ENCODE measurements around the gene ZSCAN22.

ZSCAN22 gene

DNA sequence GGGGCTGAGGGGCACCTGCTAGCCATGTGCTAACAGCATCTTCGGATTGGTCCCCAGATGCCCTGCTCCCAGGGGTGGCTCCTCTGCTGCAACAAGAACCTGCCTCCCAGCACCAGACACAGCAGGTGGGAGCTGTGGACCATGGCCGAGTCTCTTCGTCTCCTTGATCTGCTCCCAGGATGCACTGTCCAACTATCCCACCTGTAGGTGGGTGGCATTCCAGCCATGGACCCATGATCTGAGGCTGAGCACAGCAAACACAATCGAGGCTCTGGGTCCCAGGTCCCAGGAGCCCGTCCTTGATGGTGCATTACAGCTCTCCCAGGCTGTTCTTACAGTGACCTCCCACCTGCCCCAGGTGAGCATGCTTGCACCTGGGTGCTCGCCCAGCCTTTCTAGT, 52.5 kb downstream of the ZSCAN22 start:
- no peak for DNase-seq

DNA sequence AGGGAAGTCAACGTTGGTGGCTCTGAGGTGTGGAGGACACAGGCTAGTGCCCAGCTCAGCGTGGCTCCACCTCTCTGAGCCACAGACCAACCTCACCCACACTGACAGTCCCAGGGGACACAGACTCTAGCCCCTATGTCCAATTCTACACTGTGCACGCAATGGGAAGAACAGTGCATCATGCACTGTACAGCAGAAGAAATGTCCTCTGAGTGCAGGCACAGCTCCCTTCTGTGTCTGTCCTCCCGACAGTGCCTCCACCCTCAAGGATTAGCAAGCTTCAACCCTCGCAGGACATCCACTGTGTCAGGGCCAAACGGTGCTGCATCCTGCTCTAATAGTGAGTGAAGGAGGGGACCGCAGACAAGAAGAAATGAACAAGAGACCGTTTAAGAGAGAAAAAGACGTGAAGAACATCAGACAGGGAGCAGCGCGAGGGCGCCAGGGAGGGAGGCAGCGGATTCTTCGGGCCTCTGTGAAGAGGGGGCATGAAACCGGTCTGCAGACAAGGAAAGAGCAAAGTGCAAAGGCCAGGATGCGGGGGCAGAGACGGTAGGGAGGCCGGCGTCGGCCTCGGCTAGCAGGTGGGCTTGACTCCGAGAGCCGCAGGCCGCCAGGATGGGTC, 53.4 kb downstream of the ZSCAN22 start:
- no peak for DNase-seq

DNA sequence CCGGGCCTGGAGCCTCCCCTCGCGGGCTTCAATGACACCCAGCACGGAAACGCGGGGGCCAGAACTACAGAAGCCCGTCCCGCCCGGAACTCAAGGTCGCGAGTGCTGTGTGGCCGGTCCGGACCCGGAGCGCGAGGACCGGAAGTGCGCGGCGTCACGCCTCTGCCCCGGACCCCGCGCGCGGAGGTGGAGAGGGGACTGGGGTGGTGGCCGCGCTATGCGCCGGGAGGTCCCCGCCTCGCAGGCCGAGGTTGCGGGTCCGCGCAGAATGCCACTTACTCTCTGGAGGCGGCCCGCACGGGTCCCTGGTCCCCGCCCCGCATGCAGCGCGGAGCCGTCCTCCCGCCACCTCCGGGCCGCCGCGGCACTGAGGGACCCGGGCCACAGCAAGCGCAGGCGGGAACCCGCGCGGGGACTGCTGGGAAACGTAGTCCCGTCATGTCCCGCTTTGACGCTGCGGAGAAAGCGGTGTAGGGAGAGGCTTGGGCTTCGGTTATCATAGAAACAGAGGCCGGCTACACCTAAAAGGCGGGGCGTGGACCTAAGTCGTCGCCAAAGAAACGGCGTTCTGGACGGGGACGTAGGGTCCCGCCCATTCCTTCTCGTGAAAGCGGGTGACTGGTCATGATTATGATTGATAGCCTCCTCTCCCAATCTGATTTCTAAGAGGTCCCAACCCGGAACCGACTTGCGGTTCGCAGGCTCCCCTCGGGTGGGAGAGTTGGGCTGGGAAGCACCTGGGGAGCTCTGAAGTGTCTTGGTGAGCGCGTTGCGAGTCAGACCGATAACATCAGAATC, 54.1 kb downstream of the ZSCAN22 start, which contains the start of gene ZNF837:
Gene ZNF837 (minus strand): TSS at position 369 of the 798 bp plus-strand sequence. CDS start 11,698 bp downstream, outside the sequence.
- peak; percentile 99 for DNase-seq

DNA sequence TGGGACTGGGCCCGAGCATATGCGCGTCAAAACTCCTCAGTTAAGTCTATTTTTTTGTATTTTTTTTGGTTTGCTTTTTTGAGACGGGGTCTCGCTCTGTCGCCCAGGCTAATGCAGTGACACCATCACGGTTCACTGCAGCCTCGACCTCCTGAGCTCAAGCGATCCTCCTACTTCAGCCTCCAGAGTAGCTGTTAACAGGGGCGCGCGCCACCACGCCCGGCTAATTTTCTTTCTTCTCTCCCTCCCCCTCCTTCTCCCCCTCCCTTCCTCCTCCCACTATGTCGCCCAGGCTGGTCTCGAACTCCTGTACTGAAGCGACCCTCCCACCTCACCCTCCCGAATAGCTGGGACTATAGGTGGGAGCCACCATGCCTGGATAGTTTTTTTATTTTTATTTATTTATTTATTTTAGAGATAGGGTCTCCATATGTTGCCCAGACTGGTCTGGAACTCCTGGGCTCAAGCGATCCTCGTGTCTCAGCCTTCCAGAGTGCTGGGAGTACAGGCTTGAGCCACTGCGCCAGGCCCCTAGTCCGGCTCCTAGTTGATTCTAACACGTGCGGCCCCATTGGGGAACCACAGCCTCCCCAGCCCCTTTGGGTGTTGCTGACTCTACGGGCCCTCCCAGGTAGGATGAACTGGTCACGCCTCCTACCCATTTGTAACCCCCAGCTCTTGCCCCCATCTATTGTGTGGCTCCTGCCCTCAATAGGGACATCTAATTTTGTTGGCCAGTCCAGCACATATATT, 54.8 kb downstream of the ZSCAN22 start:
- no peak for DNase-seq

DNA sequence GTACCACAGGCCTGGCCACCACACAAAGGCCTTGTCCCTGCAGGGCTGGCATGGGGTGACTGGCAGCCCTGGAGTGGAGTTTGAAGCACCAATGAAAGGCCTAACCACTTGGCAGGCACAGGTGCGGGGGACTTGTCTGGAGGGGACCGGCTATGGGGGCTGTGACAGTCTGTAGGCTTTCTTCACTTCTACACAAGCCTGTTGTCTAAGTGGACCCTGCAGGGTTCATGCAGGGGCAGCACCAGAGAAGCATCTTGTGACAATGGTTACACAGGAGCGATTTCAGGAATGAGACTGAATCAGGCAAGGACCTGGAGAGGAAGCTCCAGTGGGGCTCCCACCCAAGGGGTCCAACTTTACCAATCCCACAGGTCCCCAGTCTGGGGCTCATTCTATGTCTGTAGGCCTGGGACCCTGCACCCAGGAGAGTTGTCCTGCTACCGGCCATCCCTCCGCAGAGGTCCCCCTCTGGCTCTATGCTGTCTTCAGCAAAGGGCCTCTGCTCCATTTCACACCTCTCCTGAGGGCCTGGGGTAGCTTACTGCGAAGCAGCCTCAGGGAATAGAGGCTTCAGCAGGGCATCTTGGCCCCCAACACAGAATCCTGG, 56.3 kb downstream of the ZSCAN22 start:
- no peak for DNase-seq

DNA sequence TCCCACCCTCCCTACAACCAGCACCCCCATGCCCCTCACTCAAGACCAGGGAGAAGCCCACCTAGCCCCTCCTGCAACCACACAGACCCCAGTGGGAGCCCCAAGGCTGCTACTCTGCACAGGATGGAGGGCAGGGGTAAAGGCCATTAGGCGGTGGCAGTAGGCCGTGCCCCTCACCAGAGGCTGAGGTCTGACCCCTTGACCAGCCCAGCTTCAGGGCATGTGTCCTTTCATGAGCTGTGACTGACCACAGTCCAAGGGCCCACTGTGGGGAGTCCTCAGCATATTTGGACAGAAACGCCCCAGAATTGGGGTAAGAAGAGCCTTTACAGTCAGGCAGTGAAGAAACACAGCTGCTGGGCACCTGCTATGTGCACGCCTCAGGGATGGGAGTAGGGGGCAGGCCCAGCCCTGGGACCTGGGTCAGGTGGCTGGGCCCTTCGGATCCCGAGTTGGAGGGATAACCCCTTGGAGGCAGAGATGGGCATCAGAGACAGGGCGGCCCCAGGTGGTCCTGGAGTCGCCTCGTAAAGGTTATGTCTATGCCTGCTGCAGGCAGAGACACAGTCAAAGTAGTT, 58.6 kb downstream of the ZSCAN22 start:
- no peak for DNase-seq

DNA sequence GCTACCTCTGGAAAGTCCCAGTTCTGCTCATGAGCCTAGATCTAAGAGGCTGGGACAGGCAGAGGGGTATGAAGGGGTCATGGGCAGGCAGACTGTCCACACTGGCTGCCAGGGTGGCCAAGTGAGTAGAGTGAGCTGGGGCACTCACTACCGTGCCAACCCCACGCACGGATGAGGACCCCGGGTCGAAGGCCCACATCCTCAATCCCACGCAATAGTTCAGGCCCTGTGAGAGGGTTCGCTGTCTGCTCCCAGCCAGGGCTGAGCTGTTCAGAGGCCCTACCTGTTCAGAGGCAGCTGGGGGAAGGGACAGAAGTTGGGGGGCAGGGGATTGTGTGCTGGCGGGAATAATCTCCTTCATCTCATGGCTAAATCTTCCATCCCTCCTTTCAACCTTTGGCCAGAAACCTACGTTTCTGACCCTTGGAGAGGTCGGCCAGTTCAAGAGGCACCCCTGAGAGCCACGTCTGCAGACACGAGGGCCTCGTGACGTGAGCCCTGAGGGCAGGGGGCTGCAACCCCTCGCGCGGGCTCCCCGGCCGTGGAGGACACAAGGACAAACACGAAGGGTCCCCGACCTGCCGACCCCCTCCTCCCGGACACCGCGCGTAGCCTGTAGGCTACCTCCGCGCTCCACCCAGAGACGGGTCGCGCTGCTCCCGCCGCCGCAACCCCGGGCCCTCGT, 59.2 kb downstream of the ZSCAN22 start:
- peak; percentile 45 for DNase-seq

DNA sequence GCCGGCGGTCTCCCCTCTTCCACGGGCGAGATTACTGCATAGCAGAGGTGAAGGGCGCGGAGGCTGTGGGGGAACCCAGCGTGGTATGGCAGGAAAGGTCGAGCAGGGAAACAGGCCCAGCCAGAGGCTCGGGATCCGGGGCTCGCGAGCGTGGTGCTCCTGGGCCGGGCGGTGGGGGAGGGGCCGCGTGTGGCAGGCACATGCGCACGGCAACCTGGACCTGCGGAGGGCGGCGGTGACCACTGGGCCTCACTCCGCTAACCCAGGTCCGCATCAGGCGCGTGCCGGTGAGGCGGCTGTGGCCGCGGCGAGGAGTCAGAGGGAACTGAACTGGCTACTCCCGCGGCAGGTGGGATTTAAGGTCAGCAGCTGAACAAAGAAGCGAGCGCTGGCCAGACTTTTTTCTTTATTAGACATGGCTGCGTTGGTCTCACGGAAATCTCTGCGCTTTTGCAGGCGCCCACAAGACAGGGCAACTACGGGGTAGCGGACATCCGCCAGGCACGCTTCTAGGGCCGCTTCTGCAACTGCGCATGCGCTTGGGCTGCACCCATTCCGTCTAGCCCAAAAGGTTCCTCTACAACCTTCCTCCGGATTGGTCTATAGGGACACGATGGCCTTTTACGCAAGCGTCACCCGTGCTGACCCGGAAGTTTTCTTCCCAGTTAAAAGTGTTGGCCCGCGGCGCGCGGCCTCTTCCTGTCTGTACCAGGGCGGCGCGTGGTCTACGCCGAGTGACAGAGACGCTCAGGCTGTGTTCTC, 60.0 kb downstream of the ZSCAN22 start, which contains the start of gene RPS5:
Gene RPS5 (plus strand): TSS at position 694 of the 762 bp plus-strand sequence. CDS start 869 bp downstream, outside the sequence.
- peak; percentile 97 for DNase-seq

DNA sequence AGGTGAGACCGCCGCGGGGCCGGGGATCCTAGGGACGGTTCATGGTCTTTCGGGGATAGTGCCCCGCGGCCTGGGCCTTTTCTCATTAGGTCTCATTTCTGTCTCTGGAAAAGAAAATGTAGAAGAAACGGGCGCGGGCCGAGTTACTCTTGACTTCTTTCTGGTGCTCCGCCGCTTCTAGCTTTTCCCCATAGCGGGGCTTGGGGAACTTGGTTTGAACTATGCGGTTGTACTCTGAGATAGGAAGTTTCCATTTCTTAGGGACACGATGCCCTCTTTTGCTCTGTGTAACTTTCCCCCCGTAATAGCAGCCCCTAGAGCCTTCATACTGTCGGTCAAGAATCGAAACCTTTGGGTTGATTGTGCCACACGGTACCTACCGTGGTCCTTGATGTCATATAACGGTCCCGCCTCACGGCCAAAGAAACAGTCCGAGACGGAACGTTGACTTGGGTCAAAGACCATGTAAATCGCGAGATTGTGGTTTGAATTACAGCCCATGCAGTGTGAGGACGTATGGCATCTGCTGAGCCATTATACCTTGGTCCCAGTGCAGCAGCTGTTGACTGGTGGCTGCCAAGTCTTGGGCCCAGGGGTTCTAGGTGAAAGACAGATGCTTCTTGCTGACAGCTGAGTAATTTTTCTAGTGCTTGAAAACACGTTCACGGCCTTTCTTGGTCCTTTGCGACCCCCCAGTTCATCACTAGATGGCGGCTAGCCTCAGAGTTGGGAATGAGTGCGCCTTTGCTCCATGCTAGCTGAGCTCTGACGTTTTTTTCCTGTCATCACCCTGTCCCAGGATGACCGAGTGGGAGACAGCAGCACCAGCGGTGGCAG, 60.8 kb downstream of the ZSCAN22 start:
- DNase-seq: no peak

DNA sequence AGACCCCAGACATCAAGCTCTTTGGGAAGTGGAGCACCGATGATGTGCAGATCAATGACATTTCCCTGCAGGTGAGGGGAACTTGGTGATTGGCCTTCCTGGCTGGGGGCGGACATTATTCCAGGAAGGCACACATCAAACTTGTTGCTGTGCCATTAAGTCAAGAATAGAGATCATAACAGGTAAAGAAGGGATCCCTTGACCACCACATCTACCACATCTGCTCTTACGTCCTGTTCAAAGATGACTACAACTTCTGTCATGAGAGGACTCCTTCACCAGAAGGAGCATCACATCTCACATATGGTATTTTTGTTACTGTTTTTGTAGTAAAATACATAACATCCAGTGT, 61.4 kb downstream of the ZSCAN22 start:
- no peak for DNase-seq

Data from stimulated activated CD4-positive, alpha-beta T cell treated with anti-CD3 and anti-CD28 coated beads, Interleukin-4, amount 100 ng/mL, for 24 hours (primary cell).